Ishikawa (cell line): ENCODE measurements around the gene ACVR1B.

ENCODE experiments used
- CEBPB ChIP-seq: IDR thresholded peaks from 2 replicates; pipeline ENCODE4 v1.6.1; 2012
- CREB1 ChIP-seq: IDR thresholded peaks from 2 replicates; pipeline ENCODE4 v1.6.1; 2012; ENCODE audit warnings: low read depth
- EGR1 ChIP-seq: IDR thresholded peaks from 2 replicates; pipeline ENCODE4 v1.6.1; 2012
- EP300 ChIP-seq: IDR thresholded peaks from 2 replicates; pipeline ENCODE4 v1.6.1; 2012; ENCODE audit warnings: borderline replicate concordance
- FOXM1 ChIP-seq: IDR thresholded peaks from 2 replicates; pipeline ENCODE4 v1.6.1; 2012; ENCODE audit warnings: low read depth, borderline replicate concordance
- MAX ChIP-seq: IDR thresholded peaks from 2 replicates; pipeline ENCODE4 v1.6.1; 2012
- NFIC ChIP-seq: IDR thresholded peaks from 2 replicates; pipeline ENCODE4 v1.6.1; 2012
- RAD21 ChIP-seq: IDR thresholded peaks from 2 replicates; pipeline ENCODE4 v1.6.1; 2012; ENCODE audit warnings: low read depth
- TAF1 ChIP-seq: IDR thresholded peaks from 2 replicates; pipeline ENCODE4 v1.6.1; 2012; ENCODE audit warnings: low read depth, mild to moderate bottlenecking
- TCF12 ChIP-seq: IDR thresholded peaks from 2 replicates; pipeline ENCODE4 v1.6.1; 2012; ENCODE audit warnings: low read depth
- TEAD4 ChIP-seq: IDR thresholded peaks from 2 replicates; pipeline ENCODE4 v1.6.1; 2012
- YY1 ChIP-seq: IDR thresholded peaks from 2 replicates; pipeline ENCODE4 v1.6.1; 2012; ENCODE audit warnings: low read depth
- ZBTB7A ChIP-seq: IDR thresholded peaks from 2 replicates; pipeline ENCODE4 v1.6.1; 2012; ENCODE audit warnings: low read depth
- TF ChIP-seq, protein P1 (sequence below): IDR thresholded peaks from 2 replicates; pipeline ENCODE4 v1.6.1; 2012
- TF ChIP-seq, protein P2 (sequence below): IDR thresholded peaks from 2 replicates; pipeline ENCODE4 v1.6.1; 2012; ENCODE audit warnings: low read depth, mild to moderate bottlenecking

ACVR1B gene

GRCh38 chr12:51907083-51907855, 44.2 kb upstream of the ACVR1B start, which contains the start of gene ACVRL1:
TSS of gene ACVRL1 (plus strand) at chr12:51907504. CDS start at chr12:51912475, 4,971 bp downstream.
- TF ChIP-seq ZBTB7A (peak; percentile 40; the same call in 1 of the 2 replicates), NFIC (no peak)

- TF ChIP-seq, protein P1, sequence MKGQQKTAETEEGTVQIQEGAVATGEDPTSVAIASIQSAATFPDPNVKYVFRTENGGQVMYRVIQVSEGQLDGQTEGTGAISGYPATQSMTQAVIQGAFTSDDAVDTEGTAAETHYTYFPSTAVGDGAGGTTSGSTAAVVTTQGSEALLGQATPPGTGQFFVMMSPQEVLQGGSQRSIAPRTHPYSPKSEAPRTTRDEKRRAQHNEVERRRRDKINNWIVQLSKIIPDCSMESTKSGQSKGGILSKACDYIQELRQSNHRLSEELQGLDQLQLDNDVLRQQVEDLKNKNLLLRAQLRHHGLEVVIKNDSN = no peak
- TF ChIP-seq YY1 = no peak
- no peak for TF ChIP-seq CREB1
- no peak for TF ChIP-seq FOXM1
- no peak for TF ChIP-seq NFIC
- no peak for TF ChIP-seq TAF1
- TF ChIP-seq EGR1 = no peak
- no peak for TF ChIP-seq TCF12
- TF ChIP-seq CEBPB = no peak
- no peak for TF ChIP-seq RAD21
- no peak for TF ChIP-seq TEAD4
- no peak for TF ChIP-seq MAX
- no peak for TF ChIP-seq EP300
- TF ChIP-seq, protein P2, sequence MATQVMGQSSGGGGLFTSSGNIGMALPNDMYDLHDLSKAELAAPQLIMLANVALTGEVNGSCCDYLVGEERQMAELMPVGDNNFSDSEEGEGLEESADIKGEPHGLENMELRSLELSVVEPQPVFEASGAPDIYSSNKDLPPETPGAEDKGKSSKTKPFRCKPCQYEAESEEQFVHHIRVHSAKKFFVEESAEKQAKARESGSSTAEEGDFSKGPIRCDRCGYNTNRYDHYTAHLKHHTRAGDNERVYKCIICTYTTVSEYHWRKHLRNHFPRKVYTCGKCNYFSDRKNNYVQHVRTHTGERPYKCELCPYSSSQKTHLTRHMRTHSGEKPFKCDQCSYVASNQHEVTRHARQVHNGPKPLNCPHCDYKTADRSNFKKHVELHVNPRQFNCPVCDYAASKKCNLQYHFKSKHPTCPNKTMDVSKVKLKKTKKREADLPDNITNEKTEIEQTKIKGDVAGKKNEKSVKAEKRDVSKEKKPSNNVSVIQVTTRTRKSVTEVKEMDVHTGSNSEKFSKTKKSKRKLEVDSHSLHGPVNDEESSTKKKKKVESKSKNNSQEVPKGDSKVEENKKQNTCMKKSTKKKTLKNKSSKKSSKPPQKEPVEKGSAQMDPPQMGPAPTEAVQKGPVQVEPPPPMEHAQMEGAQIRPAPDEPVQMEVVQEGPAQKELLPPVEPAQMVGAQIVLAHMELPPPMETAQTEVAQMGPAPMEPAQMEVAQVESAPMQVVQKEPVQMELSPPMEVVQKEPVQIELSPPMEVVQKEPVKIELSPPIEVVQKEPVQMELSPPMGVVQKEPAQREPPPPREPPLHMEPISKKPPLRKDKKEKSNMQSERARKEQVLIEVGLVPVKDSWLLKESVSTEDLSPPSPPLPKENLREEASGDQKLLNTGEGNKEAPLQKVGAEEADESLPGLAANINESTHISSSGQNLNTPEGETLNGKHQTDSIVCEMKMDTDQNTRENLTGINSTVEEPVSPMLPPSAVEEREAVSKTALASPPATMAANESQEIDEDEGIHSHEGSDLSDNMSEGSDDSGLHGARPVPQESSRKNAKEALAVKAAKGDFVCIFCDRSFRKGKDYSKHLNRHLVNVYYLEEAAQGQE = no peak
- no peak for TF ChIP-seq ZBTB7A
These were observed 43.6 kb upstream of the ACVR1B start for GRCh38 chr12:51907856-51908425.

DNA sequence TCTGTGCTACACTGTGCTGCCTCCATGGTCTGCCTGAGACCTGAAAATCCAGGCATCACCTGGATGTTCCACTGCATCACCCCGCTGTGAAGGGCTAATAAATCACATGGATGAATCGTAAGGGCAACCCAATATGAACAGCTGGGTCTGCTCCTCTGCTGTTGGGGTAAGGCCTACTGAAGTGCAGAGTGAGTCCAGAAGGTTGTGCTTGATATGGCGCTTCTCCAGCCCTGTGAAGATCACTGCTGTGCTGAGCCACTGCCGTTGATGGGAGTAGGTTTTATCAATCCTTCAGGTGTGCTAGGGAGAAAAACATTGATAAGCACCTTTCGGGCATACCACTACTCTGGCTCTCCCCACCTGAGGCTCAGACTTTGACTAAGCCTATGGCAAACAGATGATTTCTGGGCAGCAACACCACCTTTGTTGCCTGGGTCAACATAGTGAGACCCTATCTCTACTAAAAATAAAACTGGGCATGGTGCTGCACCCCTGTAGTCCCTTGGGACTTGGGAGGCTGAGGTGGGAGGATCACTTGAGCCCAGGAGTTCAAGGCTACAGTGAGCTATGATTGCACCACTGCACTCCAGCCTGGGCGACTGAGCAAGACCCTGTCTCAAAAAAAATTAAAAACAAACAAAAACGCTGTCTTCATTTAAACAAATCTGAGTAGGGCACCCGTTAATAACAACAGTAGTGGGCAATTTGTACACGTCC, 42.5 kb upstream of the ACVR1B start:
- TF ChIP-seq NFIC (no peak), TCF12 (no peak), MAX (no peak), FOXM1 (no peak), YY1 (no peak), CEBPB (no peak), RAD21 (no peak), TAF1 (no peak), EP300 (no peak), TEAD4 (no peak), EGR1 (no peak)
- TF ChIP-seq, protein P2 = no peak
- TF ChIP-seq, protein P1 = no peak

- TF ChIP-seq RAD21 (no peak), CEBPB (no peak), TEAD4 (no peak), EGR1 (no peak), ZBTB7A (no peak), EP300 (no peak), NFIC (no peak), MAX (no peak), TCF12 (no peak), TAF1 (no peak), FOXM1 (no peak), YY1 (no peak)
- TF ChIP-seq, protein P1 = no peak
- TF ChIP-seq, protein P2 = no peak
These were observed 41.3 kb upstream of the ACVR1B start for GRCh38 chr12:51910168-51910567.
